ENCODE data around the gene SNRK. TPM values are rescaled to one million over a fixed set of nuclear protein-coding genes. Genes with fewer than 3 reads are reported as not detected.

SNRK gene
- total RNA-seq, 1 donor from 2014 or later = 26.1 TPM

DNA sequence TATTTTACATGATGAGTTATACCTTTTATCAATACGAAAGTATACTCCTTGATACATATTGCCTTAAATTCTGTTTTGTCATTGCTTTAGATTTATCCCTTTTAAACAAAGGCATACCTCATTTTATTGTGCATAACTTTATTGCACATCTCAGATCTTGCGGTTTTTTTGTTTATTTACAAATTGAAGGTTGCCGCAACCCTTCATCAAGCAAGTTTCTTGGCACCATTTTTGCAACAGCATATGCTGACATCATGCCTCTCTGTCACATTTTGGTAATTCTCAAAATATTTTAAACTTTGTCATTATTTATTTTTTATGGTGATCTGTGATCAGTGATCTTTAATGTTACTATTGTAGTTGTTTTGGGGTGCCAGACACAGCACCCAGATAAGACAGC lies 20.9 kb downstream of the SNRK start:
- Mint-ChIP-seq H3K9me3 (no peaks in the 10 kb centered on the region), H3K27me3 (ENCODE audit: insufficient read depth, low read depth) (no peaks in the 10 kb centered on the region), H3K4me3 (no peak overlapping the region), H3K27ac (no peak overlapping the region), H3K36me3 (peaks cover 30% of the 10 kb centered on the region), H3K4me1 (no peaks in the 10 kb centered on the region)
- Histone ChIP-seq H3F3A (ENCODE audit: low read depth) (no peaks in the 10 kb centered on the region), H3K4me1 (no peaks in the 10 kb centered on the region), H4K20me1 (ENCODE audit: low read depth) (peaks cover 14% of the 10 kb centered on the region), H3K9ac (no peak overlapping the region), H2AFZ (replicated peaks) (no peak overlapping the region), H3K4me2 (no peak overlapping the region), H3K27ac (no peak overlapping the region), H3K36me3 (peaks cover 3% of the 10 kb centered on the region), H3K27me3 (no peaks in the 10 kb centered on the region), H3K79me2 (ENCODE audit: low read depth) (peaks cover 27% of the 10 kb centered on the region), H3K4me3 (no peak overlapping the region), H3K9me3 (ENCODE audit: low read depth) (no peaks in the 10 kb centered on the region)
- no peak for DNase-seq (ENCODE audit: low spot score)
- TF ChIP-seq EZH2 (IDR thresholded peaks at IDR 0.05) = no peak
- TF ChIP-seq, protein P1, sequence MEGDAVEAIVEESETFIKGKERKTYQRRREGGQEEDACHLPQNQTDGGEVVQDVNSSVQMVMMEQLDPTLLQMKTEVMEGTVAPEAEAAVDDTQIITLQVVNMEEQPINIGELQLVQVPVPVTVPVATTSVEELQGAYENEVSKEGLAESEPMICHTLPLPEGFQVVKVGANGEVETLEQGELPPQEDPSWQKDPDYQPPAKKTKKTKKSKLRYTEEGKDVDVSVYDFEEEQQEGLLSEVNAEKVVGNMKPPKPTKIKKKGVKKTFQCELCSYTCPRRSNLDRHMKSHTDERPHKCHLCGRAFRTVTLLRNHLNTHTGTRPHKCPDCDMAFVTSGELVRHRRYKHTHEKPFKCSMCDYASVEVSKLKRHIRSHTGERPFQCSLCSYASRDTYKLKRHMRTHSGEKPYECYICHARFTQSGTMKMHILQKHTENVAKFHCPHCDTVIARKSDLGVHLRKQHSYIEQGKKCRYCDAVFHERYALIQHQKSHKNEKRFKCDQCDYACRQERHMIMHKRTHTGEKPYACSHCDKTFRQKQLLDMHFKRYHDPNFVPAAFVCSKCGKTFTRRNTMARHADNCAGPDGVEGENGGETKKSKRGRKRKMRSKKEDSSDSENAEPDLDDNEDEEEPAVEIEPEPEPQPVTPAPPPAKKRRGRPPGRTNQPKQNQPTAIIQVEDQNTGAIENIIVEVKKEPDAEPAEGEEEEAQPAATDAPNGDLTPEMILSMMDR (IDR thresholded peaks at IDR 0.05) = no peak
- no peak for TF ChIP-seq EZH2phosphoT487 (IDR thresholded peaks at IDR 0.05)

DNA sequence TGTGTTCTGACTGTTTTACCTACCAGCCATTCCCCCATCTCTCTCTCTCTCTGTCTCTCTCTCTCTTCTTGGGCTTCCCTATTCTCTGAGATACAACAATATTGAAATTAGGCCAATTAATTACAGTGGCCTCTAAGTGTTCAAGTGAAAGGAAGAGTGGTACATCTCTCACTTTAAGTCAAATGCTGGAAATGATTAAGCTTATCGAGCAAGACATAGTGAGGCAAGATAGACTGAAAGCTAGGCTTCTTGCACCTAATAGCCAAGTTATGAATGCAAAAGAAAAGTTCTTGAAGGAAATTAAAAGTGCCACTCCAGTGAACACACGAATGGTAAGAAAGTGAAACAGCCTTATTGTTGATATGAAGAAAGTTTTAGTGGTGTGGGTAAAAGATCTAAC lies 21.3 kb downstream of the SNRK start:
- H3K4me2 ChIP-seq = no peak overlapping the region
- H3K27me3 Mint-ChIP-seq (ENCODE audit: insufficient read depth, low read depth) = no peaks in the 10 kb centered on the region
- no peaks in the 10 kb centered on the region for H3K4me1 ChIP-seq
- peaks cover 30% of the 10 kb centered on the region for H3K36me3 Mint-ChIP-seq
- peaks cover 3% of the 10 kb centered on the region for H3K36me3 ChIP-seq
- no peaks in the 10 kb centered on the region for H3K9me3 ChIP-seq (ENCODE audit: low read depth)
- H3K27ac ChIP-seq = no peak overlapping the region
- H3K4me3 ChIP-seq = no peak overlapping the region
- no peaks in the 10 kb centered on the region for H3F3A ChIP-seq (ENCODE audit: low read depth)
- H2AFZ ChIP-seq (replicated peaks) = no peak overlapping the region
- H3K4me3 Mint-ChIP-seq = no peak overlapping the region
- no peak overlapping the region for H3K27ac Mint-ChIP-seq
- H3K27me3 ChIP-seq = no peaks in the 10 kb centered on the region
- no peak for DNase-seq (ENCODE audit: low spot score)
- H3K9ac ChIP-seq = no peak overlapping the region
- H4K20me1 ChIP-seq (ENCODE audit: low read depth) = peaks cover 14% of the 10 kb centered on the region
- no peaks in the 10 kb centered on the region for H3K4me1 Mint-ChIP-seq
- TF ChIP-seq EZH2 (IDR thresholded peaks at IDR 0.05) (no peak), EZH2phosphoT487 (IDR thresholded peaks at IDR 0.05) (no peak)
- TF ChIP-seq, protein P1 (IDR thresholded peaks at IDR 0.05) = no peak
- no peaks in the 10 kb centered on the region for H3K9me3 Mint-ChIP-seq
- peaks cover 29% of the 10 kb centered on the region for H3K79me2 ChIP-seq (ENCODE audit: low read depth)

DNA sequence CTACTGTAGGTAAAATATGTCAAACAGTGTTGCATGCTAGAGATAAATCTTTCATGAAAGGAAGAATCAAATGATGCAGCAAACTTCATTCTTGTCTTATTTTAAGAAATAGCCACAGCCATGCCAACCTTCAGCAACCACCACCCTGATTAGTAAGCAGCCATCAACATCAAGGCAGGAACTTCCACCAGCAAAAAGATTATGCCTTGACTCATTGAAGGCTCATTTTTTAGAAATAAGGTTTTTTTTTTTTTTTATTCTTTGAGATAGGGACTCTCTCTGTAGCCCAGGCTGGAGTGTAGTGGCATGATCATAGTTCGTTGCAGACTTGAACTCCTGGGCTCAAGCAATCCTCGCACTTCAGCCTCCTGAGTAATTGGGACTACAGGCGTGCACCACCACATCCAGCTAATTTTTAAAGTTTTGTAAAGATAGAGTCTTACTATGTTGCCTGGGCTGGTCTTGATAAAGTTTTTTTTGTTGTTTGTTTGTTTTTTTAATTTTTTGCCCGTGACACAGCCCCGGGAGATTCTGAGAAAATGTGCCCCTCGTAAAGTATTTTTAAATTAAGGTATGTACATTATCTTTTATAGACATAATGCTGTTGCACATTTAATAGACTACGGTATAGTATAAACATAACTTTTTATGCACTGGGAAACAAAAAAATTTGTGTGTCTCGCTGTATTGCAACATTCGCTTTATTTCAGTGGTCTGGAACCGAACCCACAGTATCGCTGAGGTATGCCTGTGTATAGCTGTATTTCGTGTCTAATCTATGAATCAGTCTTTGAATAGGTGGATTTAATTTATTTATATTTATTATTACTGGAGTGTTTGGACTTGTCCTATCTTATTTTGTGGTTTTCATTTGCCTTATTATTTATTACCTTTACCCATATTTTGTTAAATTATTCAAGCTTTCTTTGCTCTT lies 23.3 kb downstream of the SNRK start:
- Mint-ChIP-seq H3K4me3 (no peak overlapping the region), H3K36me3 (peaks cover 21% of the 10 kb centered on the region), H3K9me3 (no peaks in the 10 kb centered on the region), H3K4me1 (no peaks in the 10 kb centered on the region), H3K27ac (no peak overlapping the region), H3K27me3 (ENCODE audit: insufficient read depth, low read depth) (no peaks in the 10 kb centered on the region)
- Histone ChIP-seq H3K4me1 (no peaks in the 10 kb centered on the region), H3K9me3 (ENCODE audit: low read depth) (no peaks in the 10 kb centered on the region), H3K9ac (no peak overlapping the region), H4K20me1 (ENCODE audit: low read depth) (peaks cover 14% of the 10 kb centered on the region), H3K27ac (no peak overlapping the region), H3K36me3 (no peaks in the 10 kb centered on the region), H3F3A (ENCODE audit: low read depth) (no peaks in the 10 kb centered on the region), H3K4me3 (no peak overlapping the region), H3K27me3 (no peaks in the 10 kb centered on the region), H3K79me2 (ENCODE audit: low read depth) (peaks cover 32% of the 10 kb centered on the region), H3K4me2 (no peak overlapping the region), H2AFZ (replicated peaks) (no peak overlapping the region)
- no peak for DNase-seq (ENCODE audit: low spot score)
- TF ChIP-seq EZH2phosphoT487 (IDR thresholded peaks at IDR 0.05) (no peak), EZH2 (IDR thresholded peaks at IDR 0.05) (no peak)
- TF ChIP-seq, protein P1 (IDR thresholded peaks at IDR 0.05) = no peak

All from neural progenitor cell (in vitro differentiated cells).